Activated CD8-positive, alpha-beta memory T cell treated with anti-CD3 and anti-CD28 coated beads for 1 hour (primary cell): ENCODE results near the gene CCND2.

ENCODE experiments used
- DNase-seq, 2 donors: peaks; one replicate each; pipeline ENCODE4 v3.0.0-alpha.2; 2020; ENCODE audit warnings: low read depth in 1 of 2; ENCODE audit errors: extremely low read depth in 1 of 2

The CCND2 gene

GRCh38 chr12:4289231-4289878 is 15.8 kb downstream of the CCND2 start:
- no peak for DNase-seq

GRCh38 chr12:4289998-4290790 is 16.6 kb downstream of the CCND2 start:
- DNase-seq, result no peak

- no peak for DNase-seq
Measured at GRCh38 chr12:4292341-4293073, 18.9 kb downstream of the CCND2 start.

- no peak for DNase-seq
Measured at GRCh38 chr12:4293299-4293965, 19.9 kb downstream of the CCND2 start.

- DNase-seq, result no peak
Measured at GRCh38 chr12:4293966-4294505, 20.5 kb downstream of the CCND2 start.

GRCh38 chr12:4296751-4297150 is 23.2 kb downstream of the CCND2 start:
- no peak for DNase-seq

- DNase-seq, result no peak
Measured at GRCh38 chr12:4297617-4298016, 24.1 kb downstream of the CCND2 start.

- no peak for DNase-seq
Measured at GRCh38 chr12:4300883-4301282, 27.3 kb downstream of the CCND2 start.

GRCh38 chr12:4301932-4302501 is 28.5 kb downstream of the CCND2 start:
- no peak for DNase-seq

GRCh38 chr12:4302881-4303280 is 29.3 kb downstream of the CCND2 start:
- no peak for DNase-seq

- no peak for DNase-seq
Measured at GRCh38 chr12:4303750-4304149, 30.2 kb downstream of the CCND2 start.

GRCh38 chr12:4307593-4308333 is 34.2 kb downstream of the CCND2 start:
- no peak for DNase-seq

- DNase-seq, result no peak
Measured at GRCh38 chr12:4308334-4308950, 34.9 kb downstream of the CCND2 start.

- DNase-seq, result no peak
Measured at GRCh38 chr12:4311776-4312175, 38.2 kb downstream of the CCND2 start.

GRCh38 chr12:4312251-4312650 is 38.7 kb downstream of the CCND2 start:
- DNase-seq, result no peak

GRCh38 chr12:4320497-4320852 is 46.9 kb downstream of the CCND2 start:
- DNase-seq, result no peak

GRCh38 chr12:4320853-4321701 is 47.5 kb downstream of the CCND2 start, which contains the start of gene TIGAR:
Gene TIGAR, plus strand, starts transcription at chr12:4321213. Its CDS starts 59 bp downstream, at chr12:4321272.
- DNase-seq, result peak; percentile 65 to 84

- DNase-seq, result no peak
Measured at GRCh38 chr12:4322726-4323125, 49.2 kb downstream of the CCND2 start.
